GM21529 (cell line): ENCODE measurements around the gene PLEKHD1.
"Not testable (repeated sequence)": the region's sequence is repeated elsewhere in the genome, so short reads cannot be mapped to it uniquely, and the experiment has no call there.

ENCODE experiments used
- ATAC-seq: cut with Tn5 transposase; IDR thresholded peaks from one replicate; pipeline ENCODE4 v1.9.1; 2021; ENCODE audit not compliant: unreplicated experiment

Gene PLEKHD1

GRCh38 chr14:69484444-69485314 is at the start of gene PLEKHD1:
Gene PLEKHD1 (plus strand): TSS chr14:69484728. CDS start chr14:69484966, 238 bp downstream.
- no peak for ATAC-seq

- ATAC-seq = no peak
Measured at GRCh38 chr14:69439521-69440270, 44.8 kb upstream of the PLEKHD1 start.

- peak; percentile 82 for ATAC-seq
Measured at GRCh38 chr14:69441948-69442347, 42.6 kb upstream of the PLEKHD1 start.

- ATAC-seq = no peak
Measured at GRCh38 chr14:69443296-69443805, 41.2 kb upstream of the PLEKHD1 start.

- ATAC-seq = no peak
Measured at GRCh38 chr14:69449216-69449615, 35.3 kb upstream of the PLEKHD1 start.

GRCh38 chr14:69451941-69452340 is 32.6 kb upstream of the PLEKHD1 start:
- no peak for ATAC-seq

- ATAC-seq = no peak
Measured at GRCh38 chr14:69458350-69458749, 26.2 kb upstream of the PLEKHD1 start.

- ATAC-seq = no peak
Measured at GRCh38 chr14:69459122-69459521, 25.4 kb upstream of the PLEKHD1 start.

GRCh38 chr14:69460093-69460701 is 24.3 kb upstream of the PLEKHD1 start:
- peak; percentile 56 for ATAC-seq

GRCh38 chr14:69464379-69464778 is 20.1 kb upstream of the PLEKHD1 start:
- no peak for ATAC-seq

- no peak for ATAC-seq
Measured at GRCh38 chr14:69464829-69465228, 19.7 kb upstream of the PLEKHD1 start.

- no peak for ATAC-seq
Measured at GRCh38 chr14:69468949-69469348, 15.6 kb upstream of the PLEKHD1 start.

GRCh38 chr14:69471436-69471835 is 13.1 kb upstream of the PLEKHD1 start:
- ATAC-seq = no peak

- ATAC-seq = no peak
Measured at GRCh38 chr14:69471916-69472315, 12.6 kb upstream of the PLEKHD1 start.

GRCh38 chr14:69473260-69473659 is 11.3 kb upstream of the PLEKHD1 start:
- ATAC-seq = no peak

GRCh38 chr14:69473946-69474345 is 10.6 kb upstream of the PLEKHD1 start:
- ATAC-seq = no peak

- ATAC-seq = no peak
Measured at GRCh38 chr14:69475194-69475818, 9.2 kb upstream of the PLEKHD1 start.

- ATAC-seq = not testable (repeated sequence)
Measured at GRCh38 chr14:69476824-69477450, 7.6 kb upstream of the PLEKHD1 start.

- ATAC-seq = not testable (repeated sequence)
Measured at GRCh38 chr14:69478055-69478454, 6.5 kb upstream of the PLEKHD1 start.

GRCh38 chr14:69479696-69480095 is 4.8 kb upstream of the PLEKHD1 start:
- no peak for ATAC-seq
